Stimulated activated CD4-positive, alpha-beta T cell treated with anti-CD3 and anti-CD28 coated beads, Interleukin-1b, Interleukin-23, amount 100 ng/mL, for 4 hours (primary cell): ENCODE data around the gene COL4A2.

Source experiments
- DNase-seq, 2 donors: peaks; one replicate each; pipeline ENCODE4 v3.0.0-alpha.2; 2020; ENCODE audit warnings: low read depth in 2 of 2

The COL4A2 gene

GRCh38 chr13:110322126-110322827 lies 15.2 kb downstream of the COL4A2 start:
- no peak for DNase-seq

GRCh38 chr13:110322828-110323171 lies 15.7 kb downstream of the COL4A2 start:
- no peak for DNase-seq

GRCh38 chr13:110323172-110323891 lies 16.2 kb downstream of the COL4A2 start:
- DNase-seq: no peak

GRCh38 chr13:110324026-110324749 lies 17.1 kb downstream of the COL4A2 start:
- DNase-seq: no peak

GRCh38 chr13:110326263-110326904 lies 19.3 kb downstream of the COL4A2 start:
- DNase-seq: no peak

- no peak for DNase-seq
Measured at GRCh38 chr13:110327051-110327721, 20.1 kb downstream of the COL4A2 start.

- DNase-seq: no peak
Measured at GRCh38 chr13:110328573-110328972, 21.5 kb downstream of the COL4A2 start.

GRCh38 chr13:110329258-110329657 lies 22.2 kb downstream of the COL4A2 start:
- DNase-seq: no peak

- no peak for DNase-seq
Measured at GRCh38 chr13:110329798-110330461, 22.8 kb downstream of the COL4A2 start.

GRCh38 chr13:110330491-110331011 lies 23.5 kb downstream of the COL4A2 start:
- no peak for DNase-seq

- no peak for DNase-seq
Measured at GRCh38 chr13:110331362-110331761, 24.3 kb downstream of the COL4A2 start.

GRCh38 chr13:110332750-110333149 lies 25.7 kb downstream of the COL4A2 start:
- no peak for DNase-seq

GRCh38 chr13:110333837-110334236 lies 26.8 kb downstream of the COL4A2 start:
- DNase-seq: no peak

GRCh38 chr13:110334256-110334655 lies 27.2 kb downstream of the COL4A2 start:
- no peak for DNase-seq

GRCh38 chr13:110334841-110335490 lies 27.9 kb downstream of the COL4A2 start:
- no peak for DNase-seq

GRCh38 chr13:110336108-110336507 lies 29.0 kb downstream of the COL4A2 start:
- no peak for DNase-seq

- no peak for DNase-seq
Measured at GRCh38 chr13:110336681-110337080, 29.6 kb downstream of the COL4A2 start.

- DNase-seq: no peak
Measured at GRCh38 chr13:110337247-110337646, 30.2 kb downstream of the COL4A2 start.

GRCh38 chr13:110338441-110339101 lies 31.5 kb downstream of the COL4A2 start:
- DNase-seq: no peak

- DNase-seq: no peak
Measured at GRCh38 chr13:110339263-110339662, 32.2 kb downstream of the COL4A2 start.
